ENCODE data around the gene COQ9. TPM values are rescaled to one million over a fixed set of nuclear protein-coding genes. Genes with fewer than 3 reads are reported as not detected.

Gene COQ9
- polyA plus RNA-seq, 4 donors, result 63.9 to 177 (median 107) TPM

GRCh38 chr16:57510016-57510871, 63.0 kb downstream of the COQ9 start:
- no peak for DNase-seq
- no peak for FAIRE-seq
- Histone ChIP-seq H3K36me3 (ENCODE audit: control insufficient read depth in 3 of 3, insufficient read depth in 2 of 3, low read depth in 1 of 3, low read length in 3 of 3) (peaks cover 0 to 5% (median 0%) of the 10 kb centered on the region in 3 donors), H3K9me3 (ENCODE audit: control insufficient read depth in 2 of 2, insufficient read depth in 1 of 2, low read depth in 1 of 2, low read length in 1 of 2) (no peaks in the 10 kb centered on the region), H3K27ac (ENCODE audit: low read depth in 1 of 3, low read length in 2 of 3) (peak overlapping the region in 1 of 3 donors; percentile 12), H3K27me3 (ENCODE audit: control insufficient read depth in 3 of 3, insufficient read depth in 3 of 3, low read length in 3 of 3) (no peaks in the 10 kb centered on the region), H3K4me3 (ENCODE audit: low read depth in 1 of 3, low read length in 3 of 3) (no peak overlapping the region), H3K4me1 (ENCODE audit: control insufficient read depth in 3 of 3, insufficient read depth in 2 of 3, low read depth in 1 of 3, low read length in 2 of 3) (peaks cover 0 to 66% (median 0%) of the 10 kb centered on the region in 3 donors)
- WGBS, 3 donors, result 55 to 64% (median 58%) methylated on average over 10 of the region's 10 CpGs

Other genes with a start within 250 kb of the COQ9 start
- 10 to 100 TPM; 18.8 to 40.9 (median 27.6) TPM for gene ARL2BP, start 202.2 kb upstream of the COQ9 start, polyA plus RNA-seq
- 100 to 1,000 TPM in 3 of 4 donors, 10 to 100 TPM in 1; 56.9 to 162 (median 138) TPM for gene PLLP, start 162.8 kb upstream of the COQ9 start, polyA plus RNA-seq
- gene CCL22, start 88.7 kb upstream of the COQ9 start, polyA plus RNA-seq, result under 1 TPM in 2 of 4 donors, not detected in 2; 0.16 to 0.43 TPM
- gene CX3CL1, start 75.0 kb upstream of the COQ9 start, polyA plus RNA-seq, result 10 to 100 TPM in 2 of 4 donors, under 1 TPM in 2; 0.67 to 25.4 (median 9.7) TPM
- under 1 TPM in 2 of 4 donors, not detected in 2; 0.18 to 0.45 TPM for gene CCL17, start 42.7 kb upstream of the COQ9 start, polyA plus RNA-seq
- 10 to 100 TPM; 39.4 to 55.9 (median 47.2) TPM for gene CIAPIN1, start 94 bp upstream of the COQ9 start, polyA plus RNA-seq
- gene POLR2C, start 15.2 kb downstream of the COQ9 start, polyA plus RNA-seq, result 10 to 100 TPM; 51.7 to 86.8 (median 61.4) TPM
- gene DOK4, start 39.0 kb downstream of the COQ9 start, polyA plus RNA-seq, result 100 to 1,000 TPM in 3 of 4 donors, 10 to 100 TPM in 1; 53.0 to 144 (median 123) TPM
- 1 to 10 TPM; 1.1 to 4.5 (median 2.2) TPM for gene CCDC102A, start 89.1 kb downstream of the COQ9 start, polyA plus RNA-seq
- gene ADGRG5, start 95.2 kb downstream of the COQ9 start, polyA plus RNA-seq, result 1 to 10 TPM; 2.4 to 9.3 (median 3.6) TPM
- 100 to 1,000 TPM in 1 of 4 donors, 10 to 100 TPM in 1, 1 to 10 TPM in 2; 4.1 to 158 (median 26.0) TPM for gene ADGRG1, start 181.2 kb downstream of the COQ9 start, polyA plus RNA-seq
- 1 to 10 TPM in 2 of 4 donors, under 1 TPM in 2; 0.45 to 8.6 (median 1.1) TPM for gene ADGRG3, start 220.8 kb downstream of the COQ9 start, polyA plus RNA-seq
- gene DRC7, start 247.3 kb downstream of the COQ9 start, polyA plus RNA-seq, result under 1 TPM in 1 of 4 donors, not detected in 3; 0.37 TPM

Measured in small intestine (tissue), 7 donors.